ENCODE data around the gene CACFD1.

CACFD1 gene

DNA sequence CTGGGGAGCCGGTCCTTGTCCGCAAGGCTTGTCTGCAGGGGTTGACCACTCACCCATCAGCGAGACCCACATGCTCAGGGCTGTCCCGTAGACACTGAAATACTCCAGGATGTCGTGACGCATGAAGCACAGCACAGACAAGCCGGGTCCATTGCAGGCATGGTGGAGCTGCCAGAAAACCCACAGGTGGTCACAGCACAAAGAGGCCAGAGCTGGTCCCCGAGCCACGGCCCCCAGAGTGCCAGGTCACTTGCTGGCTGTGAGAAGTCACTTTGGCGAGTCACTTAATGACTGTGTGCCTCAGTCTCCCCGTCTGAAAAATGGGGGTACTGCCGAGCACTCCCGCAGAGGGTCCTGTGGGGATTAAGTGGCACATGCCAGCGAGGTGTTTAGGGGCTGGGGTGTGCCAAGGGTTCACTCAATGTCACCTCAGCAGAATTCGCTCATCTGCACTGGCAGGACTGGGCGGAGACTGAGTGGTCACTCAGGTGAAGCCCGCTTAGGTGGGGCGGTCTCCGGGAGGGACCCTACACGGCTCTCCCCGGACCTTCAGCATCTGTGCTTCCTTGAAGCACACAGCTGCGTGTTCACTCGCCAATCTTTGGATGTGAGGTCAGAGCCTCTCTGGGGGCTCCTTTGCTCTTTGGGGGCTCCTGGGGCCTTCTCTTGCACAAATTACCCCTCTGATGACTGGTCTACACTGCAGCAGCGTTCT lies 60.5 kb downstream of the CACFD1 start:
- no peak for DNase-seq
